Astrocyte of the cerebellum (primary cell): Measurements from ENCODE around the gene DMD.

ENCODE experiments used
- DNase-seq: peaks from one replicate; pipeline ENCODE4 v3.0.0-alpha.2; 2011; ENCODE audit warnings: low read depth
- H3K4me3 ChIP-seq: 2 replicates; pipeline ENCODE4 v1.5.1; 2011; ENCODE audit warnings: mild to moderate bottlenecking, low read depth, low read length, moderate library complexity
- in situ Hi-C: cut with HindIII; loops from 2 replicates; pipeline ENCODE4 v1.10.0; 2017; ENCODE audit warnings: low sequenced_read_pairs
- TF ChIP-seq, protein P1 (sequence below): IDR thresholded peaks from 2 replicates; pipeline ENCODE4 v1.5.1; 2012; ENCODE audit warnings: low read length, low read depth, moderate library complexity, mild to moderate bottlenecking; ENCODE audit errors: missing control alignments

Gene DMD

GRCh38 chrX:32582729-32583128, 628.6 kb downstream of the DMD start:
- TF ChIP-seq, protein P1, sequence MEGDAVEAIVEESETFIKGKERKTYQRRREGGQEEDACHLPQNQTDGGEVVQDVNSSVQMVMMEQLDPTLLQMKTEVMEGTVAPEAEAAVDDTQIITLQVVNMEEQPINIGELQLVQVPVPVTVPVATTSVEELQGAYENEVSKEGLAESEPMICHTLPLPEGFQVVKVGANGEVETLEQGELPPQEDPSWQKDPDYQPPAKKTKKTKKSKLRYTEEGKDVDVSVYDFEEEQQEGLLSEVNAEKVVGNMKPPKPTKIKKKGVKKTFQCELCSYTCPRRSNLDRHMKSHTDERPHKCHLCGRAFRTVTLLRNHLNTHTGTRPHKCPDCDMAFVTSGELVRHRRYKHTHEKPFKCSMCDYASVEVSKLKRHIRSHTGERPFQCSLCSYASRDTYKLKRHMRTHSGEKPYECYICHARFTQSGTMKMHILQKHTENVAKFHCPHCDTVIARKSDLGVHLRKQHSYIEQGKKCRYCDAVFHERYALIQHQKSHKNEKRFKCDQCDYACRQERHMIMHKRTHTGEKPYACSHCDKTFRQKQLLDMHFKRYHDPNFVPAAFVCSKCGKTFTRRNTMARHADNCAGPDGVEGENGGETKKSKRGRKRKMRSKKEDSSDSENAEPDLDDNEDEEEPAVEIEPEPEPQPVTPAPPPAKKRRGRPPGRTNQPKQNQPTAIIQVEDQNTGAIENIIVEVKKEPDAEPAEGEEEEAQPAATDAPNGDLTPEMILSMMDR: no peak
- no peak for DNase-seq
- in situ Hi-C loops: no loop called here
- H3K4me3 ChIP-seq: no peak overlapping the region

- in situ Hi-C loops: no loop called here
- H3K4me3 ChIP-seq: no peak overlapping the region
- TF ChIP-seq, protein P1: no peak
- no peak for DNase-seq
Measured at GRCh38 chrX:32576885-32577284, 634.5 kb downstream of the DMD start.

- DNase-seq: no peak
- TF ChIP-seq, protein P1: no peak
- in situ Hi-C loops: no loop called here
- H3K4me3 ChIP-seq: no peak overlapping the region
Measured at GRCh38 chrX:32572644-32573043, 638.7 kb downstream of the DMD start.

GRCh38 chrX:32571579-32571978, 639.8 kb downstream of the DMD start:
- TF ChIP-seq, protein P1: no peak
- no peak for DNase-seq
- no peak overlapping the region for H3K4me3 ChIP-seq
- in situ Hi-C loops: no loop called here

DNA sequence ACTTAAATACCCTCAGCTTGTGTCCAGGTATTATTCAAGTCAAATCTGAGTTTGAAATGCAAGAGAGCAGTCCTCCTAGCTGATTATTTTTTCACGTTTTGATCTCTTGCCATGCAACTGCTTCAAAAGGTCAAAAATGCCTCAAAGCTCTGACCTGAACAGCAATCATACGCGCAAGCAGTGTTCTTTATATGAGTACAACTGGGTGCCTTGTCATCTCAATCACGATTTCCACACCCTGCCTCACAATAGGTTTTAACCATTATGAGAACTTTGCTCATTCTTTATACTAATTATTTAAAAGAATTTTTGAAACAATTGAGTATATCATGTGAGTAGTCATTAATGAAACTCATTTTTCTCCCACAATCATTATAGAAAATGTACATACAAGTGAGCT, 649.1 kb downstream of the DMD start:
- no peak for DNase-seq
- TF ChIP-seq, protein P1: no peak
- H3K4me3 ChIP-seq: no peak overlapping the region
- in situ Hi-C loops: no loop called here

- TF ChIP-seq, protein P1: no peak
- in situ Hi-C loops: no loop called here
- no peak for DNase-seq
Measured at GRCh38 chrX:32545101-32545500, 666.2 kb downstream of the DMD start.

DNA sequence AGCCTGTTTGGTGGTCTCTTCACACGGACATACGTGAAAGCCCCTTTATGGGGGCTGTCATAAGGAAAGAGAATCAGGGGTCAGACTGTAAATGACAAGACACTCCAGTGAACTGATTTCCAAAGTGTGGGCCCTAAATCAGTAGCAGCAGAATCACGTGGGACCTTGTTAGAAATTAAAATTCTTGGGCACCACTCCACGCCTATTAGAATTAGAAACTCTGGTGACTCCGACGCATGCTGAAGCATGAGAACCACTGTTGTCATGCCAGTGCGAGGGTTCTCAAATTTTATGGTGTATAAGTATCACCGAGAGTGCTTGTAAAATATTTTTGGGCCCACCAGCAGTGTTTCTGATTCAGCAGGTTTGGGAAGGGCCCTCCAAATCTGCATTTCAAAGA, 672.8 kb downstream of the DMD start:
- TF ChIP-seq, protein P1: no peak
- in situ Hi-C loops: no loop called here
- H3K4me3 ChIP-seq: no peak overlapping the region
- DNase-seq: no peak

More at GRCh38 chrX:32545101-32545500, 666.2 kb downstream of the DMD start:
- H3K4me3 ChIP-seq: no peak overlapping the region
